ENCODE data around the gene UXS1.

DNA sequence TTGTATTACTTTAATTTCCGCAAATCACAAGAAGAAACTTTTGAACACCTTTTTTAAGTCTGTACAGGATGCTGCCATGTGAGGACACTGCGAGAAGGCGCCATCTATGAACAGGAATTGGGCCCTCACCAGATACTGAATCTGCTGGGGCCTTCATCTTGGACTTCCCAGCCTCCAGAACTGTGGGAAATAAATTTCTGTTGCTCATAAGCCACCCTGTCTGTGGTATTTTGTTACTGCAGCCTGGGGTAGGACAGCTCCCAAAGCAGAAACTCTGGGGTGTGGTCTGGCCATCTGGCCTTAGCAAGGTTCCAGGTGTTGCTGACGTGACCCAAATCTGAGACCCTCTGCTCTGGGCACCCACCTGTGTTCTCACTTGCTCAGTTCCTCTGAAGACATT lies 16.5 kb downstream of the UXS1 start:
- no peak for TF ChIP-seq POLR2AphosphoS5 (IDR thresholded peaks at IDR 0.05)
- TF ChIP-seq, protein P1, sequence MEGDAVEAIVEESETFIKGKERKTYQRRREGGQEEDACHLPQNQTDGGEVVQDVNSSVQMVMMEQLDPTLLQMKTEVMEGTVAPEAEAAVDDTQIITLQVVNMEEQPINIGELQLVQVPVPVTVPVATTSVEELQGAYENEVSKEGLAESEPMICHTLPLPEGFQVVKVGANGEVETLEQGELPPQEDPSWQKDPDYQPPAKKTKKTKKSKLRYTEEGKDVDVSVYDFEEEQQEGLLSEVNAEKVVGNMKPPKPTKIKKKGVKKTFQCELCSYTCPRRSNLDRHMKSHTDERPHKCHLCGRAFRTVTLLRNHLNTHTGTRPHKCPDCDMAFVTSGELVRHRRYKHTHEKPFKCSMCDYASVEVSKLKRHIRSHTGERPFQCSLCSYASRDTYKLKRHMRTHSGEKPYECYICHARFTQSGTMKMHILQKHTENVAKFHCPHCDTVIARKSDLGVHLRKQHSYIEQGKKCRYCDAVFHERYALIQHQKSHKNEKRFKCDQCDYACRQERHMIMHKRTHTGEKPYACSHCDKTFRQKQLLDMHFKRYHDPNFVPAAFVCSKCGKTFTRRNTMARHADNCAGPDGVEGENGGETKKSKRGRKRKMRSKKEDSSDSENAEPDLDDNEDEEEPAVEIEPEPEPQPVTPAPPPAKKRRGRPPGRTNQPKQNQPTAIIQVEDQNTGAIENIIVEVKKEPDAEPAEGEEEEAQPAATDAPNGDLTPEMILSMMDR (IDR thresholded peaks at IDR 0.05), result no peak
- no peak for TF ChIP-seq POLR2A (IDR thresholded peaks at IDR 0.05; ENCODE audit: low read depth)
- no peak for TF ChIP-seq EP300 (IDR thresholded peaks at IDR 0.05)
